Uterus (tissue), 4 donors: Measurements from ENCODE around the gene IL17RD. TPM values are rescaled to one million over a fixed set of nuclear protein-coding genes. Genes with fewer than 3 reads are reported as not detected.

ENCODE experiments used
- DNase-seq, 2 donors: peaks; one replicate each; pipeline ENCODE4 v3.0.0-alpha.2; 2019 to 2020
- H3K27ac ChIP-seq, 2 donors: fragments of 200-600 bp; sonication (generic); 1 replicate in 1 of 2; 2 replicates in 1 of 2; pipeline ENCODE4 v1.5.1; 2016 to 2018
- H3K27me3 ChIP-seq, 2 donors: fragments of 200-600 bp; sonication (generic); one replicate each; pipeline ENCODE4 v1.5.1; 2018 to 2019; ENCODE audit warnings: control low read depth in 1 of 2
- H3K36me3 ChIP-seq, 2 donors: fragments of 200-600 bp; sonication (generic); one replicate each; pipeline ENCODE4 v1.5.1; 2019; ENCODE audit warnings: control low read depth in 1 of 2
- H3K4me1 ChIP-seq, 2 donors: fragments of 200-600 bp; sonication (generic); one replicate each; pipeline ENCODE4 v1.5.1; 2018 to 2019; ENCODE audit warnings: control low read depth in 1 of 2
- H3K4me3 ChIP-seq, 2 donors: fragments of 200-600 bp; sonication (generic); 1 replicate in 1 of 2; 2 replicates in 1 of 2; pipeline ENCODE4 v1.5.1; 2018 to 2019; ENCODE audit warnings: mild to moderate bottlenecking in 1 of 2
- H3K9me3 ChIP-seq, 2 donors: fragments of 200-600 bp; sonication (generic); one replicate each; pipeline ENCODE4 v1.5.1; 2019; ENCODE audit warnings: control low read depth in 1 of 2
- POLR2A ChIP-seq, 2 donors: fragments of 450-650 bp; IDR thresholded peaks; one replicate each; pipeline ENCODE4 v1.6.1; 2016; ENCODE audit warnings: antibody characterized with exemption in 2 of 2, mild to moderate bottlenecking in 1 of 2, moderate library complexity in 1 of 2
- intact Hi-C: fragments of 100-400 bp; cut with DNase I; formaldehyde crosslinking; loops from one replicate; pipeline ENCODE4 v1.15.1; 2023; ENCODE audit warnings: low total_unique reads
- total RNA-seq, 4 donors: library from RNA; depleted of rRNA in 3 of 4; stranded (reverse); fragments of >200 nt in 3 of 4; gene quantifications; one replicate each; pipeline versions ENCODE4 v1.1.0 to v1.2.4, GENCODE V29; 2014 to 2023
- TF ChIP-seq, protein P1 (sequence below), 4 experiments: fragments of 200-600 bp in 2 of 4; fragments of 450-650 bp in 2 of 4; sonication (generic) in 2 of 4; IDR thresholded peaks; one replicate each; pipeline ENCODE4 v1.5.1; 2016 to 2019; ENCODE audit warnings: antibody characterized with exemption in 4 of 4, mild to moderate bottlenecking in 2 of 4, moderate library complexity in 1 of 4
- donor health status: DM: yes; HTN: yes; CAD: no.

Gene IL17RD
- total RNA-seq, 4 donors from 2014 or later, result 19.0 to 95.9 (median 52.5) TPM

DNA sequence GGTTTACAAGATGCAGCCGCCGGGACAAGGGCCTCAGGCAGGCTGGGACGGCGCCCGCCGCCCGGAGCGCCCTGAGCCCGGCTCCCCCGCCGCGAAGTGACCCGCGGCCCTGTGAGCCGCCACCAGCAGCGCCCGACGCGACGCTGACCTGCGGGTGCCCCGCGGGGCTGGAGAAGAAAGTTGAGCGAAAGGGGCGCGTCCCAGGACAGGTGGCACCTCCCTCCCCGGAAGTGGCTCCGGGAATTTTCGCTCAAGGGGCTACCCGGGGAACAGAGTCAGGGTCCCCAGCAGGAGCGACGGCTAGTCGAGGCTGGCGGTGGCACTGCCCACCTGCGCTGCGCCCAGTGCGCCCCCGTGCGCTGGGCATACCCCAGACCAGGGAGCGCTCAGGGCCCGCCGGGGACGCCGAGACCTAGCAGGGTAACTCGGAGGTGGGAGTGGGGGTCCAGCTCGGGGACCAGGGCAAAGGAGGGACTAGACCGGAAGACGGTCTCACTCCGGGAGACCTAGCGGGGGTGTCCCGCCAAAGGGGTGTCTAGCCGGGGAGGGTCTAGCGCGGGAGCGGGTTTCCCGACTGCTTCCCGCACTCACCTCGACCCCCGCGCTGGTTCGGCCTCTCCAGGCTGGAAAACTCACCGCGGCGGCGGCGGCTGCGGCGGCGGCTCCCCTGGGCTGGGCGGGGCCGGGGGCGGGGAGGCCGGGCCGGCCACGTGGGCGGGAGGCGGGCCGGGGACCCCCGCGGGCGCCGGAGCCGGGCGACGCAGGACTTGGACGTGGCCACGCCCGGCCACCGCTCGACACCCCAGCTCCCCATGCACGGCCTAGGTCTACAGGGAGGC lies 86.3 kb downstream of the IL17RD start:
- H3K27me3 ChIP-seq, result no peaks in the 10 kb centered on the region
- no peaks in the 10 kb centered on the region for H3K4me1 ChIP-seq
- peak overlapping the region; percentile 49 to 51 for H3K4me3 ChIP-seq
- H3K27ac ChIP-seq, result peak overlapping the region; percentile 57 to 63
- TF ChIP-seq POLR2A (IDR thresholded peaks at IDR 0.05), result peak in 1 of 2 donors; percentile 16
- TF ChIP-seq, protein P1, sequence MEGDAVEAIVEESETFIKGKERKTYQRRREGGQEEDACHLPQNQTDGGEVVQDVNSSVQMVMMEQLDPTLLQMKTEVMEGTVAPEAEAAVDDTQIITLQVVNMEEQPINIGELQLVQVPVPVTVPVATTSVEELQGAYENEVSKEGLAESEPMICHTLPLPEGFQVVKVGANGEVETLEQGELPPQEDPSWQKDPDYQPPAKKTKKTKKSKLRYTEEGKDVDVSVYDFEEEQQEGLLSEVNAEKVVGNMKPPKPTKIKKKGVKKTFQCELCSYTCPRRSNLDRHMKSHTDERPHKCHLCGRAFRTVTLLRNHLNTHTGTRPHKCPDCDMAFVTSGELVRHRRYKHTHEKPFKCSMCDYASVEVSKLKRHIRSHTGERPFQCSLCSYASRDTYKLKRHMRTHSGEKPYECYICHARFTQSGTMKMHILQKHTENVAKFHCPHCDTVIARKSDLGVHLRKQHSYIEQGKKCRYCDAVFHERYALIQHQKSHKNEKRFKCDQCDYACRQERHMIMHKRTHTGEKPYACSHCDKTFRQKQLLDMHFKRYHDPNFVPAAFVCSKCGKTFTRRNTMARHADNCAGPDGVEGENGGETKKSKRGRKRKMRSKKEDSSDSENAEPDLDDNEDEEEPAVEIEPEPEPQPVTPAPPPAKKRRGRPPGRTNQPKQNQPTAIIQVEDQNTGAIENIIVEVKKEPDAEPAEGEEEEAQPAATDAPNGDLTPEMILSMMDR (IDR thresholded peaks at IDR 0.05), result peak in 1 of 4 experiments; percentile 26
- H3K9me3 ChIP-seq, result no peaks in the 10 kb centered on the region
- intact Hi-C loops, result loop anchor here (10.0 kb wide), 1 partner anchor 84 kb away; no protein-coding TSS in a partner anchor
- DNase-seq, result peak; percentile 27 to 51
- H3K36me3 ChIP-seq, result no peaks in the 10 kb centered on the region

DNA sequence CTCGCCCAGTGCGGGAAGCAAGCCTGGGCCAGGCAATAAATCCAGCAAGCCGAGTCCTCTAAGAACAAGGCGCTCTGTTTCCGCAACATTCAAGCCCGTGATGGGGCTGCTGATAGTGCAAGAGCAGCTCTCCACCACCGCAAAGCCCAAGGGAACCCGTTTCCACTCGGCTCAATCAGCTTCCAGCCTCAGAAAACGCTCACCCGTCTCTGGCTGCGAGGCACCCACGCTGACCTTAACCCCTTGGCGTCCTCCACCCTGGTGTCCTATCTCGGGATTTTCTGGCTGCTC lies 86.9 kb downstream of the IL17RD start:
- intact Hi-C loops, result loop anchor here (10.0 kb wide), 1 partner anchor 83 kb away; no protein-coding TSS in a partner anchor
- peak; percentile 58 to 59 for DNase-seq
- H3K4me3 ChIP-seq, result peak overlapping the region; percentile 49 to 51
- H3K27me3 ChIP-seq, result no peaks in the 10 kb centered on the region
- no peaks in the 10 kb centered on the region for H3K36me3 ChIP-seq
- TF ChIP-seq, protein P1 (IDR thresholded peaks at IDR 0.05), result no peak
- TF ChIP-seq POLR2A (IDR thresholded peaks at IDR 0.05), result no peak
- H3K4me1 ChIP-seq, result no peaks in the 10 kb centered on the region
- H3K9me3 ChIP-seq, result no peaks in the 10 kb centered on the region
- H3K27ac ChIP-seq, result peak overlapping the region; percentile 20 to 63

DNA sequence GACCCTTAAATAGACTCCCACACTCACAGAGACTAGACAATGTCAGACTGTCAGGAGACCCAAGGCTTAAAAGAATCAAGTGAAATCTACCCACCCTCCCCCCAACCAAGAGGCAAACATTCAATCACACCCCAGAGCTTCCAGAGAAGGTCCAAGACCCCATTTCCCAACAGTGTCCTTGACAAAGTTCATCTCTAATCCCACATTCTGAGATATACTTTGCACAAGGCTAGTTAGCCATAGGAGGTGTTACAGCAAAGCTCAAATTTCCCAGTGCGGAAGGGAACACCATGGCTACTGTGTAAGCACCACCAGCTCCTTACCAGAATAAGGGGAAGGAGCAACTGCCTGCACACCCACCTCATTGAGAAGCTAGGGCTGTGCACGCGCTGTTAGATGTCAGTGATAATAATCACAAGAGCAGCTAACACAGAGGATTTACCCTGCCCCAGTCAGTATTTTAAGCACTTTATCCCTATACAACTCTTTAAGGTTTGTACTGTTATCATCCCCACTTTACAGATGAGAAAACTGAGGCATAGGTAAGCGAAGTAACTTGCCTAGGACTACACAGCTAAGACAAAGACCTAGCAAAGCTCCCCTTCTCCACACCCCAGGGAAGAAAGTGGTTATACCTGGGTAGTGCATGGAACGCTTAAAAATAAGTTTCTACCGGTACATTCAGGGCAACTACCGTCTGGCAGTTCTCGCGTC lies 87.4 kb downstream of the IL17RD start:
- no peak for DNase-seq
- Histone ChIP-seq H3K4me3 (peak overlapping the region; percentile 49 to 51), H3K27me3 (no peaks in the 10 kb centered on the region), H3K27ac (peak overlapping the region in 1 of 2 donors; percentile 63), H3K36me3 (no peaks in the 10 kb centered on the region), H3K9me3 (no peaks in the 10 kb centered on the region), H3K4me1 (no peaks in the 10 kb centered on the region)
- intact Hi-C loops, result loop anchor here (10.0 kb wide), 1 partner anchor 83 kb away; no protein-coding TSS in a partner anchor
- TF ChIP-seq POLR2A (IDR thresholded peaks at IDR 0.05), result no peak
- TF ChIP-seq, protein P1 (IDR thresholded peaks at IDR 0.05), result no peak

DNA sequence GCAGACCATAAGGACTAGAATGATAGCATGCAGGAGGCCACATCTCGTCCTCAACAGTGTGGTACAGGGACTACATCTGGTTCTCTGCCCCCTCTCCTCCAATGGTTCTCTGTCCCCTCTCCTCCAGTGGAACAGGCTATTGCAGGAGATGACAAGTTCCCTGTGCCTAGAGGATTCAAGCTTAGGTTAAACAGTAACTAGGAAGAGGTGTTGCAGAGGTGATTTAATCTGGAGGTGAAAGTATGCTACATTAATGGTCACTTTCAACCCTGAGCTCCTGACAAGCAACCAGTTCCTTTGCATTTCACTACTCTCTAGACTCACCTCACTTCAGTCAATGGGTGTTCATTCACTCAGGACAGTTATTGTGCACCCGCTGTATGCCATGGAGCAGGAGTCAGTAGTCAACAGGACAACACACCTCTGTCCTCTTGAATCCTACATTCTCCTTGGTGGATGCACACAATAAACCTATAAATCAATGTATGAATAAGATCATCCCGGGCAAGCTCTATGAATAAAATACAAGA lies 88.7 kb downstream of the IL17RD start:
- Histone ChIP-seq H3K27me3 (no peaks in the 10 kb centered on the region), H3K4me1 (no peaks in the 10 kb centered on the region), H3K27ac (no peak overlapping the region), H3K9me3 (no peaks in the 10 kb centered on the region), H3K36me3 (no peaks in the 10 kb centered on the region), H3K4me3 (no peak overlapping the region)
- intact Hi-C loops, result loop anchor here (10.0 kb wide), 1 partner anchor 82 kb away; no protein-coding TSS in a partner anchor
- DNase-seq, result no peak
- TF ChIP-seq, protein P1 (IDR thresholded peaks at IDR 0.05), result no peak
- TF ChIP-seq POLR2A (IDR thresholded peaks at IDR 0.05), result no peak
